Measurements from ENCODE around the gene AHI1.

DNA sequence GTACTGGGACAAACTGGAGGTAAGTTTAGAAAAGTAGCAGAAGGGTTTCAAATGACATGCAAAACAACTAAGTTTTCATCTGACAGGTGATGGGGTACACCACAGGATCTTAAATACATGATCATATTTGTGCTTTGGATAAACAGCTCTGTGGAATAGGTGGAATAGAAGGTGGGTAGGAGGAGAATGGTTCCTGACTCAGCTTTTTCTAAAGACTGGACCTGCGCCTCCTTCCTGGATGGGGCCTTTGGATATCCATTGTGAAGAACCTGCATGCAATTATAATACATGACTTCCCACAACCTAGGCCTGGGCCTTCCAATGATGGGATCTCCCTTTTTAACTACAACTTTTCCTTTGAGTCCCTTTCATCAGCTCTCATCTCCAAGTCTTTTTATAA lies 145.9 kb downstream of the AHI1 start:
- TF ChIP-seq, protein P1, sequence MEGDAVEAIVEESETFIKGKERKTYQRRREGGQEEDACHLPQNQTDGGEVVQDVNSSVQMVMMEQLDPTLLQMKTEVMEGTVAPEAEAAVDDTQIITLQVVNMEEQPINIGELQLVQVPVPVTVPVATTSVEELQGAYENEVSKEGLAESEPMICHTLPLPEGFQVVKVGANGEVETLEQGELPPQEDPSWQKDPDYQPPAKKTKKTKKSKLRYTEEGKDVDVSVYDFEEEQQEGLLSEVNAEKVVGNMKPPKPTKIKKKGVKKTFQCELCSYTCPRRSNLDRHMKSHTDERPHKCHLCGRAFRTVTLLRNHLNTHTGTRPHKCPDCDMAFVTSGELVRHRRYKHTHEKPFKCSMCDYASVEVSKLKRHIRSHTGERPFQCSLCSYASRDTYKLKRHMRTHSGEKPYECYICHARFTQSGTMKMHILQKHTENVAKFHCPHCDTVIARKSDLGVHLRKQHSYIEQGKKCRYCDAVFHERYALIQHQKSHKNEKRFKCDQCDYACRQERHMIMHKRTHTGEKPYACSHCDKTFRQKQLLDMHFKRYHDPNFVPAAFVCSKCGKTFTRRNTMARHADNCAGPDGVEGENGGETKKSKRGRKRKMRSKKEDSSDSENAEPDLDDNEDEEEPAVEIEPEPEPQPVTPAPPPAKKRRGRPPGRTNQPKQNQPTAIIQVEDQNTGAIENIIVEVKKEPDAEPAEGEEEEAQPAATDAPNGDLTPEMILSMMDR (IDR thresholded peaks at IDR 0.05) = no peak
- no peak for TF ChIP-seq POLR2A (IDR thresholded peaks at IDR 0.05)
